RWPE2 (cell line): ENCODE results near the gene ALDOB.

Source experiments
- ATAC-seq: fragments of 200-7000 bp; cut with Tn5 transposase; 3 replicates; pipeline ENCODE4 v1.9.1; 2021; ENCODE audit warnings: low read depth
- DNase-seq: peaks from one replicate; pipeline ENCODE4 v3.0.0-alpha.2; 2020; ENCODE audit warnings: low spot score
- H3K27ac ChIP-seq: fragments of 450-650 bp; 2 replicates; pipeline ENCODE4 v1.5.1; 2017; ENCODE audit warnings: mild to moderate bottlenecking; ENCODE audit not compliant: poor library complexity, severe bottlenecking
- H3K27me3 ChIP-seq: fragments of 250-450 bp; sonication (Bioruptor Pico); 2 replicates; pipeline ENCODE4 v1.5.1; 2021; ENCODE audit warnings: mild to moderate bottlenecking, moderate library complexity; ENCODE audit not compliant: insufficient read depth, poor library complexity, severe bottlenecking
- H3K36me3 ChIP-seq: fragments of 250-450 bp; sonication (Bioruptor Pico); 2 replicates; pipeline ENCODE4 v1.5.1; 2020; ENCODE audit warnings: low read depth, mild to moderate bottlenecking, moderate library complexity
- H3K4me1 ChIP-seq: fragments of 250-450 bp; sonication (Bioruptor Pico); 2 replicates; pipeline ENCODE4 v1.5.1; 2021; ENCODE audit warnings: mild to moderate bottlenecking, moderate library complexity; ENCODE audit not compliant: insufficient read depth, poor library complexity, severe bottlenecking
- H3K4me3 ChIP-seq: fragments of 250-450 bp; sonication (Bioruptor Pico); 2 replicates; pipeline ENCODE4 v1.5.1; 2021; ENCODE audit warnings: mild to moderate bottlenecking, moderate library complexity; ENCODE audit not compliant: severe bottlenecking
- H3K9me3 ChIP-seq: fragments of 250-450 bp; sonication (Bioruptor Pico); 2 replicates; pipeline ENCODE4 v1.5.1; 2021; ENCODE audit warnings: mild to moderate bottlenecking, moderate library complexity; ENCODE audit not compliant: severe bottlenecking
- CTCF ChIP-seq: fragments of 450-650 bp; IDR thresholded peaks from one replicate; pipeline ENCODE4 v1.5.1; 2017; ENCODE audit warnings: mild to moderate bottlenecking, moderate library complexity; ENCODE audit not compliant: poor library complexity, severe bottlenecking

The ALDOB gene

DNA sequence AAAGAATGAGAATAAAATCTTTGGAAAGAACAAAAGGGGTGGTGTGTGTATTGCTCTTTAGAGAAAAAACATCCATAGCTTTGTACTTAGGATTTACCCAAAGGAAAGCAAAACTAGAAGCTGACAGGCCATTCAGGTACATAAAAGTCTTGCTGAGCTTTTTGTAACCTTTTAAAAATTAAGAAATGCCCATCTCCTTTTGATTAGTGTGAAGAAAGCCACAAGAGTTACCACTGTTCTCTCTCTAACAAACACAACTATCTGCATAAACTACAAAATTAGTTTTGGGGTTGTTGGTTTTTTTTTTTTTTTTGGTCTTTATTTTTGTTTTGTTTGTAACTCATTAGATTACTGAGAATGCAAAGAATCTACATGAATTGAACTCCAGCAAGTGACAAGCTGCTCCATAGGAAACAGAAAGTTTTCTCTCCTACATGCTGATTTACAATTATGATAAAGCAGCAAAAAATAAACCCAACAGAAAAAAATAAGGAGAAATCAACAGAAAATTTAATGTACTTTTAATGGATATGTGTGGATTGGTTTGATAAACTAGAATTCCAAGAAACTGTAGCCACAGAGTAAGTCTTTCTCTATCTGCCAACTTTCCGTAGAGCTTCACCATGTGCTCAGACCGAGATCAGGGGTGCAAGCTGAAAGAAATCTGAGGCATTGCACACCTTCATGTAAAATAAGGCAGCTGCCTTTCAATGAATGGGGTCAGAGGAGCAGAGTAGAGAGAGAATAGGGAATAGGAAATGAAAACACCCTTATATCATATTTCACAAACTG is 63.1 kb downstream of the ALDOB start:
- no peak overlapping the region for H3K27ac ChIP-seq

GRCh38 chr9:101371813-101372212 is 63.8 kb downstream of the ALDOB start:
- H3K27ac ChIP-seq, result no peak overlapping the region
- H3K27me3 ChIP-seq, result no peaks in the 10 kb centered on the region
- no peak overlapping the region for H3K4me3 ChIP-seq
- DNase-seq (no peak), ATAC-seq (no peak)
- no peaks in the 10 kb centered on the region for H3K36me3 ChIP-seq
- H3K4me1 ChIP-seq, result no peaks in the 10 kb centered on the region
- no peaks in the 10 kb centered on the region for H3K9me3 ChIP-seq
- TF ChIP-seq CTCF, result no peak

More for the DNA sequence above, 63.1 kb downstream of the ALDOB start:
- H3K4me3 ChIP-seq, result no peak overlapping the region
- H3K9me3 ChIP-seq, result no peaks in the 10 kb centered on the region
- no peak for TF ChIP-seq CTCF
- ATAC-seq (no peak), DNase-seq (no peak)
- no peaks in the 10 kb centered on the region for H3K27me3 ChIP-seq
- no peaks in the 10 kb centered on the region for H3K36me3 ChIP-seq
- H3K4me1 ChIP-seq, result no peaks in the 10 kb centered on the region
